GM19452 (cell line): Measurements from ENCODE around the gene PRKRIP1.
"Not testable (repeated sequence)": the region's sequence is repeated elsewhere in the genome, so short reads cannot be mapped to it uniquely, and the experiment has no call there.

Experiments used
- ATAC-seq: cut with Tn5 transposase; IDR thresholded peaks from one replicate; pipeline ENCODE4 v1.9.1; 2021; ENCODE audit not compliant: unreplicated experiment

The PRKRIP1 gene

DNA sequence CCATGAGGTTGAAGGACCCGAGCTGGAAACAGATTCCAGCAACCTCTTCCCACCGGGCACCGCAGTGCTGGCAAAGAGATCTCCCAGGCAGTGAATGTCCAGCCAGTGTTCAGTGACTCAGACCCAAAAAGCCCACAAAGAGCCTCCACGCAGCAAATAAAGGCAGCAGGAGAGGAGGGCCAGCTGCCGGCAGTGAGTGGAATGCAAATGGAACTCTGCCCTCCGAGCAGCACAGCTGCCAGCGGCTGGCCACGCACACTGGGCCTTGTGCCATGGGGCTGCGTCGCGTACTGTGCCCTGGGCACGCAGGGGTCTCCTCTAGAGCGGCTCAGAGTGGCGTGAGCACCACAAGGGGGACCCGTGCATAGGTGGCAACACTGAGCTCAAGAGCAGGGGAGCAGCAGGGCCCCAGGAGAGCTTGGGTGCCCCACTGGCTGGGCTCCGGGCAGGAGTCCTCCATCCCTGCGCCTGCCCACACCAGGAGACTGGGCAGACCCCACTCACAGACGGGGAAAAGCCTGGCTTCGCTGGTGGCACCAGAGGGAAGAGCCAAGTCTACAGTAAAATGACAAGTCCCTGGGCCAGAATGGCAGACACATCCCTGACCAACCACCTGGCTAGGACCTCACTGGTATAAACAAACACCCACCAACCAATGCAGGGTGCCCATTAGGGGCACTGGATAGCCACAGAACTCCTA, 78.7 kb downstream of the PRKRIP1 start:
- ATAC-seq: not testable (repeated sequence)
